HepG2 (cell line): Measurements from ENCODE around the gene SPECC1L. TPM values are rescaled to one million over a fixed set of nuclear protein-coding genes. Genes with fewer than 3 reads are reported as not detected.
"Not testable (repeated sequence)": the region's sequence is repeated elsewhere in the genome, so short reads cannot be mapped to it uniquely, and the experiment has no call there.

Source experiments
- ATAC-seq: fragments of 200-7000 bp; cut with Tn5 transposase; 3 replicates; pipeline ENCODE4 v1.9.1; 2020; ENCODE audit warnings: mild to moderate bottlenecking, moderate library complexity
- BruUV-seq: library from RNA; stranded (reverse); fragments of 400-500 nt; replicated peaks from 2 replicates; lab custom pipeline; 2021; lab: Mats Ljungman, UMichigan
- CTCF ChIA-PET: fragments of 300-600 bp; formaldehyde crosslinking; extraction: SDS; loops from one replicate; lab custom pipeline; 2021; ENCODE audit warnings: low total read pairs, inconsistent platforms, low intra/inter-chr PET ratio; lab: Yijun Ruan, JAX
- POLR2A ChIA-PET: fragments of 350-600 bp; sonication (Branson Sonifier 250); formaldehyde crosslinking; loops from one replicate; lab custom pipeline; 2020; ENCODE audit warnings: antibody characterized with exemption, inconsistent platforms; lab: Yijun Ruan, JAX
- DNase-seq: peaks from one replicate; pipeline ENCODE4 v3.0.0-alpha.2; 2015; ENCODE audit warnings: low spot score
- FAIRE-seq: peaks from 3 replicates; lab custom pipeline; 2011; peaks lifted over from hg19 to GRCh38; lab: Jason Lieb, UNC
- H2AFZ ChIP-seq: one replicate; pipeline ENCODE4 v1.6.1; 2011; ENCODE audit warnings: low read length, inconsistent platforms
- H3K27ac ChIP-seq: fragments of 300-600 bp; 3 replicates; pipeline ENCODE4 v1.8.0; 2011; ENCODE audit warnings: mixed run types, mild to moderate bottlenecking, mixed read lengths, low read length, inconsistent platforms; ENCODE audit not compliant: insufficient read depth; ENCODE audit errors: extremely low read length
- H3K27me3 ChIP-seq, 2 experiments: fragments of 200-600 bp in 1 of 2; 2 replicates in 1 of 2; 3 replicates in 1 of 2; pipeline versions ENCODE4 v1.6.0 to v1.8.0; 2011; ENCODE audit warnings: low read length in 2 of 2, mild to moderate bottlenecking in 2 of 2, moderate library complexity in 2 of 2, inconsistent platforms in 1 of 2; ENCODE audit not compliant: insufficient read depth in 2 of 2, control insufficient read depth in 1 of 2
- H3K36me3 ChIP-seq, 2 experiments: fragments of 200-600 bp in 1 of 2; replicated peaks in 1 of 2; 2 replicates in 1 of 2; 3 replicates in 1 of 2; pipeline versions ENCODE4 v1.5.1 to v1.8.0; 2011; ENCODE audit warnings: low read length in 2 of 2, inconsistent platforms in 1 of 2; ENCODE audit not compliant: insufficient read depth in 2 of 2, control insufficient read depth in 1 of 2
- H3K4me1 ChIP-seq: 2 replicates; pipeline ENCODE4 v1.5.1; 2012; ENCODE audit warnings: low read length, inconsistent platforms; ENCODE audit not compliant: insufficient read depth
- H3K4me2 ChIP-seq: 2 replicates; pipeline ENCODE4 v1.6.0; 2011; ENCODE audit warnings: low read depth, low read length, inconsistent platforms
- H3K4me3 ChIP-seq, 3 experiments: fragments of 200-600 bp in 1 of 3; sonication (generic), shearing (Covaris generic) in 1 of 3; replicated peaks in 1 of 3; 2 replicates each; pipeline ENCODE4 v1.5.1; 2011 to 2016; ENCODE audit warnings: low read length in 3 of 3, inconsistent platforms in 2 of 3, low read depth in 2 of 3, mild to moderate bottlenecking in 2 of 3, control low read depth in 1 of 3, mixed read lengths in 1 of 3; ENCODE audit not compliant: insufficient read depth in 1 of 3
- H3K79me2 ChIP-seq: one replicate; pipeline ENCODE4 v1.6.1; 2011; ENCODE audit warnings: low read length, inconsistent platforms; ENCODE audit not compliant: insufficient read depth
- H3K9ac ChIP-seq: 2 replicates; pipeline ENCODE4 v1.6.0; 2011; ENCODE audit warnings: mild to moderate bottlenecking, low read depth, low read length, inconsistent platforms; ENCODE audit not compliant: insufficient read depth
- H3K9me3 ChIP-seq: 2 replicates; pipeline ENCODE4 v1.5.1; 2012; ENCODE audit warnings: mild to moderate bottlenecking, low read length
- H4K20me1 ChIP-seq: 2 replicates; pipeline ENCODE4 v1.6.0; 2011; ENCODE audit warnings: inconsistent platforms, mild to moderate bottlenecking, low read length, moderate library complexity; ENCODE audit not compliant: insufficient read depth
- WGBS: methylation state at CpG from one replicate; pipeline ENCODE4 v1.1.6; 2017; ENCODE audit warnings: low lambda C conversion rate; 5-methylcytosine and 5-hydroxymethylcytosine counted together
- in situ Hi-C: cut with HindIII; loops from 2 replicates; pipeline ENCODE4 v1.10.0; 2017; ENCODE audit warnings: low pct_unique_long_range_greater_than_20kb; ENCODE audit not compliant: extremely low pct_ligation_motif_present
- intact Hi-C: fragments of 100-400 bp; cut with micrococcal nuclease; formaldehyde crosslinking; loops from one replicate; pipeline ENCODE4 v1.10.0; 2022; ENCODE audit not compliant: unreplicated experiment
- polyA plus RNA-seq, 8 experiments: library from polyadenylated mRNA; depleted of rRNA in 3 of 8; stranded (reverse) in 7 of 8; unstranded in 1 of 8; fragments of >200 nt; fragmentation: Illumina TruSeq in 4 of 8; extraction: Trizol in 4 of 8; gene quantifications; 2 replicates each; pipeline versions ENCODE4 v1.2.1 to v1.2.3, GENCODE V29; 2011 to 2016; ENCODE audit warnings: low read depth in 4 of 8, missing spikeins in 1 of 8, mixed read lengths in 1 of 8; ENCODE audit not compliant: insufficient read depth in 1 of 8
- total RNA-seq, 5 experiments: library from RNA; depleted of rRNA; stranded (reverse); fragments of >200 nt; fragmentation: Illumina TruSeq; extraction: Trizol; gene quantifications; 2 replicates each; pipeline ENCODE4 v1.2.3, GENCODE V29; 2016; ENCODE audit warnings: low read depth in 1 of 5

SPECC1L gene
- total and polyA plus RNA-seq, 2 of the 13 experiments (the other 11 are each of a cell fraction or from before 2014, with no cell fraction given), result 14.1 to 30.3 TPM

- in situ Hi-C loops, result not testable (repeated sequence)
These were observed 19.3 kb upstream of the SPECC1L start for GRCh38 chr22:24251286-24251685.

DNA sequence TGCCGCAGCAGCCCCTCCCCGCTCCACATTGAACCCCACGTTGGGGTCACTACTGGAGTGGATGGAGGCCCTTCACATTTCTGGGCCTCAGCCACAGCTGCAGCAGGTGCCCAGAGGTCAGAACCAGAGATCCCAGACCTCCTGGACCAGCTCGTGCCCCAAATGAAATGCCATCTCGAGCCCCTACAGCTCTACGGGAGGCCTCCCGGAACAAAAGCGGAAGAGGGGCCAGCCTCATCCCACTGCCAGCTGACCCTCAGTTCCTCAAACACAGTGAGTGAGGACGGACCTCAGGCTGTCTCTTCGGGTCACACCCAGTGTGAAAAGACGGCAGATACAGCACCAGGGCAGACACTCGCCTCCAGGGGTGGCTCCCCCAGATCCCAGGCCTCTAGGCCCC is 17.5 kb upstream of the SPECC1L start:
- H4K20me1 ChIP-seq, H2AFZ ChIP-seq, in situ Hi-C loops, H3K9me3 ChIP-seq, H3K4me3 ChIP-seq, intact Hi-C loops, H3K36me3 ChIP-seq, ATAC-seq, H3K9ac ChIP-seq, H3K4me2 ChIP-seq, H3K27ac ChIP-seq, CTCF ChIA-PET, H3K27me3 ChIP-seq, H3K79me2 ChIP-seq, DNase-seq, FAIRE-seq, H3K4me1 ChIP-seq, POLR2A ChIA-PET, BruUV-seq: not testable (repeated sequence)
- 68% methylated on average over 8 of the region's 12 CpGs for WGBS

More at GRCh38 chr22:24251286-24251685, 19.3 kb upstream of the SPECC1L start:
- FAIRE-seq, H3K9me3 ChIP-seq, POLR2A ChIA-PET, BruUV-seq, ATAC-seq, CTCF ChIA-PET, H2AFZ ChIP-seq, H3K27ac ChIP-seq, H3K4me2 ChIP-seq, intact Hi-C loops, H3K36me3 ChIP-seq, DNase-seq, H3K79me2 ChIP-seq, H3K4me3 ChIP-seq, H3K27me3 ChIP-seq, H4K20me1 ChIP-seq, H3K9ac ChIP-seq: not testable (repeated sequence)
- H3K4me1 ChIP-seq, result peaks cover 17% of the 10 kb centered on the region
- WGBS, result 90% methylated on average over 12 of the region's 28 CpGs

DNA sequence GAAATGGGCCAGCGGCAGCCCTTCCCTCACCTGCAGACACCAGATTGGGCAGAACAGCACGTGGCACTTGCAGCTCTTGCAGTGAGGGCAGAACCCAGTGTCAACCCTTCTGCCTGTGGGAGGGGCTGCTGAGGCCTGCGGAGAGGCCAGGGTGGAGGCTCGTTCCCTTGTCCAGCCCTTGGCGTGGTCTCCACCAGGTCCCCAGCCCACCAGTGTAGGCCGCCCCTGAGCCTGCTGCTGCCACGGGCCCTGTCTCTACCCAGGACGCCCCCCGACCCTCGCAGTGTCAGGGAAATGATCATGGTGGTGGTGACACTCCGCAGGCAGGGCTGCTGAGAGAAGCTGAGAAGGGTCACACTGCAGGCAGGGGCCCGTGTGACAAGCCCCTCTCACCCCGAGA is 14.5 kb upstream of the SPECC1L start:
- FAIRE-seq, DNase-seq: not testable (repeated sequence)

DNA sequence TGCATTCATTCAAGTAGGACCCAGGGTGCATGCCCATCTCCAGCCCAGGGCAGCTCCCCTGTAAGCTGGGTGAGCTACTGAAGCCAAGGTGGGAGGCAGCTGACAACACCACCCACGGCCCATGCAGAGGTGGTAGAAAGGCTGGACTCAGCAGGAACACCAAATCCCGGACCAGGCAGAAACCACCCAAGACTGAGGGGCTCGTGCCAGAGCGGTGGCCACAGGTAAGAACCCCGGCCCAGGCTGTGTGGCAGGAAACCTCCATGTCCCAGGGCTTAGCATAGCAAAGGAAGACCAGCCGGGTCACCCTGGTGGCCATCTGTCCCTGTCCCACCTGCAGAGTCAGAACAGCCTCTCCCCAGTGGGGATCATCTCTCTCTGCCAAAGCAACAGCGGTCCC is 13.9 kb upstream of the SPECC1L start:
- H3K4me1 ChIP-seq, H3K9me3 ChIP-seq, H3K79me2 ChIP-seq, H3K36me3 ChIP-seq, CTCF ChIA-PET, H3K9ac ChIP-seq, in situ Hi-C loops, BruUV-seq, H3K4me2 ChIP-seq, H4K20me1 ChIP-seq, H3K27me3 ChIP-seq, H3K4me3 ChIP-seq, POLR2A ChIA-PET, ATAC-seq, intact Hi-C loops, H3K27ac ChIP-seq, FAIRE-seq, DNase-seq, H2AFZ ChIP-seq: not testable (repeated sequence)
- WGBS, result no CpG with 5 or more reads among the region's 7 CpGs

More for the DNA sequence above, 14.5 kb upstream of the SPECC1L start:
- CTCF ChIA-PET, H3K36me3 ChIP-seq, H3K9ac ChIP-seq, H3K9me3 ChIP-seq, BruUV-seq, intact Hi-C loops, H3K79me2 ChIP-seq, in situ Hi-C loops, ATAC-seq, H3K27me3 ChIP-seq, H3K27ac ChIP-seq, POLR2A ChIA-PET, H2AFZ ChIP-seq, H3K4me2 ChIP-seq, H3K4me3 ChIP-seq, H4K20me1 ChIP-seq, H3K4me1 ChIP-seq: not testable (repeated sequence)
- WGBS, result 100% methylated on average over 1 of the region's 13 CpGs
